GM21737 (cell line): ENCODE data around the gene S100B.
"Not testable (repeated sequence)": the region's sequence is repeated elsewhere in the genome, so short reads cannot be mapped to it uniquely, and the experiment has no call there.

Experiments
- ATAC-seq: cut with Tn5 transposase; IDR thresholded peaks from one replicate; pipeline ENCODE4 v1.9.1; 2021; ENCODE audit warnings: mild to moderate bottlenecking, moderate library complexity; ENCODE audit not compliant: unreplicated experiment

S100B gene

DNA sequence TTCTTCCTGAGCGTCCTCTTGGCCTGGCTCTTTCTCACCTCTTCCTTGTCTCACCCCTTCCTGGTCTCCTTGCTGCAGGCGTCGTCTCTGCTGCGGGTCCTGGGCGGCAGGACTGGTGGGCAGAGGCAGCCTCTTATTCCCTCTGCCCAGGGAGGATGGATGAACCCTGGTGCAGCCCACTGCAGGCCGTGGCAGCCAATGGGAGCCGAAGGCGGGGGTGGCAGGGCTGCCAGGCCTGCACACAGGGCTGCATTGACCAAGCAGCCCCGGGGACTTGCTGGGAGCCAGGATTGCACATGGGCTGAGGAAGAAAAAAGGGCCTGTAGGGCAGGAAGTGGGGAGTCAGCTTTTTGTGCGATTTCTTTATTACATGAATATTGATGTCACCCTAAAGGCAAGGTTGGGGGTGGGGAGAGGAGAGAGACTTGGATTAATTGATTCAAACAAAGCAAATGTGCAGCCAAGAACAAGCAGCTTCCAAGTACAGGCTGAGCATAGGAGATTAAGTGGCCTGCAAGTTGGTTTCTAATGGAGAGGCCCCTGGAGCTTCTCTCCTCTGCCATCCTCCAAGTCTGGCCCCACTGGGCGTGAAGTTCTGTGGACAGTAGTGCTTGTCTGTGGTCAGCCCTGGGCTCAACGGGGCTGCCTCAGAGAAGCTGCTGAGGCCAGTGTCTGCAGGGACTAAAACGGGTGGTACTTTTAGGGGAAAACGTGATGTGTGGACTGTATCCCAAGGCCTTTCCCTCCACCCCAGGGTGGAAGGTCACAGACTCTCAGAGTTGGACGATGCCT, at the start of gene S100B:
TSS of gene S100B (minus strand) at position 108 of the 792 bp plus-strand sequence. CDS start 2,667 bp downstream, outside the sequence.
- no peak for ATAC-seq

DNA sequence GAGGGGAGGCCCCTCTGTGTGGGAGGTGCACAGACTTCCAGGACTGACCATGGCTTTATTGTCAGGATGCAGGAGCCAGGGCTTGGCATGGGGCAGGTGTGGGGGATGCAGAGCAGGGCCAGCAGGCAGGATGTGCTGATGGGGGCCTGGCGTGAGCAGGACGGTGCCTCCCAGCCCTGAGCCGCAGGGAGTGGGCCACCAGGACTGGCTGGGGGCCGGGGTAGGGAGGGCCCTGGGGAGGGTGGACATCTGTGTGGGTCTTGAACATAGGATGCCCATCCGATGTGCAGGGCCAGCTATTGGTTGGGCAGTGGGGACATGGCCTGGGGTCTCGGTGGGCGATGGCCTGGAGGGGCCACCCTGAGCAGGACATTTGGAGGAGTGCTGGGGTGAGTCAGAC, 46.2 kb upstream of the S100B start:
- no peak for ATAC-seq

DNA sequence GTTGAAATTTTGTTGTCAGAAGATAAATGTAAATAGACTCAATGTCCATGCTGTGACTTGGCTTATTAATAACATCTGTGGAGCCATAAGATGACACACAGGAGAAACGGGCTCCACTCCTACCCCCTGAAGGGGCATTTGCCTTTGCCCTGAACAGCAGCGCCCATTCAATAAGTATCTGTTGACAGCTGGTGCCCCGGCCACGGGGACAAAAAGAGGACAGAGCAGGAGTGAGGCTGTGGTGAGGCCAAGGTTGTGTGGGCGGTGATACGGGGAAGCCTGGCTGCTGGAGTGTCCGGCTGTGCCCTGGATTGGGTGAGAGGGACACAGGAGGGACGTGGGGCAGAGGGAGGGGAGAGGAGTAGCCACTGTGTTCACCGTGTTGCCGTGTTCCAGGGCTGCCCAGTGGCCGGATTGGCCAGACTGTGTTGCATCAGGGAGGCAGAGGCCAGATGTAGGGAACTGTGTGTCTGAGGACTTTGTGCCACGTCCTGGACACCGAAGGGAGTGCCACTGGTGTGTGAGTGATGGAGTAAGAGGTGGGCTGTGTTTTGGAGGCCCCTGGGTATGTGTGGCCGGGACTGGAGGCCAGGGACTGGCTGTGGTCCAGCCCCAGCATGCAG, 45.7 kb upstream of the S100B start:
- no peak for ATAC-seq

DNA sequence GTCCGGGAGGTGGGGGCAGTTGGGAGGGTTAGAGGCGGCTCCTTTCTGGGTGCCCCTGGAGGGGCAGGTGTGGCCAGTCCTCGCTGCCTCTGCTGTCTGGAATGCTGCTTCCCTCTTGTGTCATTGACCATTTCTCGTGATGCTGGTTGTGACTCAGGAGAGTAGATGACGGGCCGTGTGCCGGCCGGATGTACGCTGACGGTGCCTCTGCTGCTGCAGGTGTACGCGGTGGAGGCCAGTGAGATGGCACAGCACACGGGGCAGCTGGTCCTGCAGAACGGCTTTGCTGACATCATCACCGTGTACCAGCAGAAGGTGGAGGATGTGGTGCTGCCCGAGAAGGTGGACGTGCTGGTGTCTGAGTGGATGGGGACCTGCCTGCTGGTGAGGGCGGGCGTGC, 44.5 kb upstream of the S100B start:
- no peak for ATAC-seq

DNA sequence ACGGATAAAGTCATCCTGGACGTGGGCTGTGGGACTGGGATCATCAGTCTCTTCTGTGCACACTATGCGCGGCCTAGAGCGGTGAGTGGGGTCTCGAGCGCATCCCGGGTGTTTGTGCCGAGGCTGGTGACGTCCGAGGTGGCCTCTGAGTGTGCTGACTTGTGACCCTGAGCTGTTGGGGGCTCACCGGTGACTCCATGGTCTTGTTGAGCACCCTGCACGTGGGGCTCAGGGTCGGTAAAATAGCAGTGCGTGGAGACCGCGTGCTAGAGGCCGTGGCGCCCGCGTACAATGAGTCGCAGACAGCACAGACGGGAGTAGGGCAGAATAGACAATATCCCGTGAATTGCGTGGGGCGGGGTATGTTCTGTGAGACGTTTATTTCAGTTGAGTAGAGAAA, 43.7 kb upstream of the S100B start:
- no peak for ATAC-seq

DNA sequence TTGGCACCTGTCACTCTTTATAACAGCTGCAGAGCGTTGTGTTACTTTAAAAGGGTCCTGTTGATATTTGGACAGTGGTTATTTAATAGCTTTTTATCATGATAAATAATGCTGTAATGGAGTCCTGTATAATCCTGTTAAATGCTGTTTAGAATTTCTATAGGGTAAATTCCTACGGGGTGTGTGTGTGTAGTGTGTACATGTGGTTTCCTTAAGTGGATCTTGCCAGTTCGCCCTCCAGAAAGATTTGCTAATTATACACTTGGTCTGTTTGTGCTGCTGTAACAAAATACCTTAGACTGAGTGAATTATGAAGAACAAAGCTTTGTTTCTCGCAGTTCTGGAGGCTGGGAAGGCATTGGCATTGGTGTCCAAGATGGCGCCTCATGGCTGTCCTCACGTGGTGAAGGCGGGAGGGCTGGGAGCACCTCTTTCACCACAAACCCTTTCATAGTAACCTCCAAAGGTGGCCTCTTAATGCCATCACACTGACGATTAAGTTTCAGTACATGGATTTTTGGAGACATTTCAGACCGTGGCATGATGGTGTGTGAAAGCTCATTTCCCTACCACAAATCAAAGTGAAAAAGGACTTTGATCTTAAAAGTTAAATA, 41.8 kb upstream of the S100B start:
- ATAC-seq, result no peak

DNA sequence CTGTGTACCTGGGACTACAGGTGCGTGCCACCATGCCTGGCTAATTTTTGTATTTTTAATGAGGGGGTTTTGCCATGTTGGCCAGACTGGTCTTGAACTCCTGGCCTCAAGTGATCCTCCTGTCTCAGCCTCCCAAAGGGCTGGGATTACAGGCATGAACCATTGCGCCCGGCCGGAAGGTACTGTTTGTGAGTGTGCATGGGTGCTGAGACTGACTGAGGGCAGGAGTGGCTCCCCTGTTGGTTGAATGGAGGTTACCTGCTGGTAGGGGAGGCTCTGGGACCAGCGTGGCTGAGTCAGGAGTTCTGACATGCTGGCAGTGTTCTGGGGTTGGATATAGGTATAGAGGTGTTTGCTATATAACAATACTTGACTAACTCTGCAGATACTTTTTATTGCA, 41.0 kb upstream of the S100B start:
- ATAC-seq, result no peak

DNA sequence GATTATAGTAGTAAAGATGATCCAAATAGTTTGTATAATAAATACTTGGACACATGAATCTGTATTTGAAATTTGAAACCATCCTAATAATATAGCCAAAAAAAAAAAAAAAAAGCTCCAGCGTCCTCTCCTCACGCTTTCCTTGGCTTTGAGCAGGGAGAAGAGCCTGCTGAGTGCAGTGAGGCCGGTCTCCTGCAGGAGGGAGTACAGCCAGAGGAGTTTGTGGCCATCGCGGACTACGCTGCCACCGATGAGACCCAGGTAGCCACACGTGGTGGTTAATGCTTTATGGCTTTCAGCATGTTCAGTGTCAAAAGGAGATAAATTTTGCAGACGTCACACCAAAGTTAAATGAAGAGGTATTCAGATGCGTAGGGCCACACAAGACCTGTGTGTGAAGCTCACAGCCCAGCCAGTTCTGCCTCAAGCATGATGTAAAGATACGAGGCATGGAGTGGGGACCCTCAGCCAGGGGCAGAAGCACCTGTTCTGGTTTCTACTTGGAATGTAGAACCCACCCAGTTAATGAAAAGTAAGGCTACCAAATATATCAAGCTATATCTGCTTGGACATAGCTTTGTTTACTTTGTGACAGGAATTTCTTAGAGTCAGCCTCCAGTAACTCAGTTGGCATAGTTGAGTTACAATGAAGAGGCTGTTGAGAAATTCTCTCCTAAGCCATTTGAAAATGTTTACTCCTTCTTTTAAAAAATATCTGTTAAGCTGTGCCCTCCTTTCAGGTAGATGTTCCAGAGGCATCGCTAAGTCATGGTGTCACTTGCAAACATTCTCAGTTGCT, 38.7 kb upstream of the S100B start:
- ATAC-seq, result no peak

DNA sequence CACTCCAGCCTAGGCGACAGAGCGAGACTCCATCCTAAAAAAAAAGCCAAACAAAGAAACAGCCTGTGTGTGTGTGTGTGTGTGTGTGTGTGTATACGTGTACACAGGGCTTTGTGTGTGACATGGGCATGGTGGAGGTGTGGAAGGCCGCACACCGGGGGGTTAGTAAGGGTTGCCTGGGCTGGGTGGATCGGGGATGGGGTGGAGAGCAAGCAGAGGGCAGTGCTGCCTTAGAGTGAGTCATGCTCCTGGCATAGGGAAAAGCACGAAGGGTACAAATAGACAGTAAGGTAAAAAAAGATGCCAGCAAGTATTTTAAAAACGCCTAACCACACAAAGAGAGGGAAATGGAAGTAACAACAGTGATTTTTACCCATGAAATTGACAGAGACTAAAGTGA, 36.8 kb upstream of the S100B start:
- ATAC-seq, result no peak

DNA sequence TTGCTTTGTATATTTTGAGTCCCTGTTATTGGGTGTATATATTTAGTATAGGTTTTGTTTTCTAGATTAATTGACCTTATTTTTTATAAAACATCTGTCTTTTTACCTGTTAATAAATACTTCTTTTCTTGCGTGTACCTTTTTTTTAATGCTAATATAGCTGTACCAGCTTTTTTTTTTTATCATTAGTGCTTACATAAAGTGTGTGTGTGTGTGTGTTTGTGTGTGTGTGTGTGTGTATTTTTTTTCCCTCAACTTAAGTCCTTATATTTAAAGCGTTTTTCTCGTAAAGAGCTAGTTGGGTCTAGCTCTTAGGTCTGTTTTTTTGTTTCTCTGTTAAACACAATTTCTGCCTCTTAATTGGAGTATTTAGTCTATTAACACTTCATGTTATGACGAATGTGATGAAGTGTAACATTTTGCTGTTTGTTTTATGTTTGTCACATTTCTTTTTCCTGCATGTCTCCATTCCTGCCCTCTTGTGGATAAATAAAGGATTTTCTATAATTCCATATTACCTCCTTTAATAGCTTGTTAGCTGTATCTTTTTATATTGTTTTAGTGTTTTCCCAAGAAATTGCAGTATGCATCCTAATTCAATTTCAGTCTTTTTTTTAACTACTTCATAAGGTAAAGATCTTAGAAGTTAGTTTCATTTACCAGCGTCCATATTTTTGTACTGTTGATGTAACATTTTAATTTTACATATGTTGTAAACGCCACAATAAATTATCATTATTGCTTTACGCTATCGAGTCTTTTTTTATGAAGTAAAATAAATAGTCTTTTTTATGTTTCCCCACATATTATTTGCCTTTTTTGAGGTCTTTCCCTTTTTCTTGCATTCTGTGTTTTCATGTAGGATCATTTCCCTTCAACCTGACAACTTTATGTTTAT, 34.9 kb upstream of the S100B start:
- no peak for ATAC-seq

DNA sequence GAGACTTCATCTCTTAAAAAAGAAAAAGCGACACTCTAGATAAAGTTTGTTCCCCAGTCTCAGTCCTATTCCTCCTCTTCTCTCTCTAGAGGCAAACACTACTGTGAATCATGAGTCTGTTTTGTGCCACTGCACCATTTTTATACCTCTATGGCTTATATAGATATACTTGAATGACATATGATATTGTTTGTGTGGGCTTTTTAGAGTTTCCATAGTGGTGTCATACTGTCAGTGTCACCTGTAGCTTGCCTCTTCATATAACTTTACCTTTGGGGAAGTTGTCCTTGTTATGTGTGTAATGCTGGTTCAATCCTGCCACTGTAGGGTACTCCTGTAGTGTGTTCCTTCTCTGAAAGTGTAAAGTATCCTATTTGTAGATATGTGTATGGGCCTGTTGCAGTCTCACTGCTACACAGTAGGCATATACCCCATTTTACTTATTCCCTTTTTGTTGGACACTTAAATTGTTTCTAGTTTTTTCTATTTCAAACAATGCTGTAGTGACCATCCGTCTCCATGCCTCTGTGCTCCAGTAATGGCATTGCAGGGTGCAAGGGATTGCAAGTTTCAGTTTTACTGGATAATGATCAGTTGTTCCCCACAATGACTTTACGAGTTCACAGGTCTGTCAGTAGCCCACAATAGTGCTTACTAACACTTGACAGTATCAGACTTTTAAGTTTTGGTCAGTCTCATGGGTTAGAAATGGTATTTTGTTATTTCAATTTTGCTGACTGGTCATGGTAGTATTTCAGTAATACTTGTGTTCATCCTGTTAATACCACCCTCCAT, 33.3 kb upstream of the S100B start:
- ATAC-seq, result no peak

DNA sequence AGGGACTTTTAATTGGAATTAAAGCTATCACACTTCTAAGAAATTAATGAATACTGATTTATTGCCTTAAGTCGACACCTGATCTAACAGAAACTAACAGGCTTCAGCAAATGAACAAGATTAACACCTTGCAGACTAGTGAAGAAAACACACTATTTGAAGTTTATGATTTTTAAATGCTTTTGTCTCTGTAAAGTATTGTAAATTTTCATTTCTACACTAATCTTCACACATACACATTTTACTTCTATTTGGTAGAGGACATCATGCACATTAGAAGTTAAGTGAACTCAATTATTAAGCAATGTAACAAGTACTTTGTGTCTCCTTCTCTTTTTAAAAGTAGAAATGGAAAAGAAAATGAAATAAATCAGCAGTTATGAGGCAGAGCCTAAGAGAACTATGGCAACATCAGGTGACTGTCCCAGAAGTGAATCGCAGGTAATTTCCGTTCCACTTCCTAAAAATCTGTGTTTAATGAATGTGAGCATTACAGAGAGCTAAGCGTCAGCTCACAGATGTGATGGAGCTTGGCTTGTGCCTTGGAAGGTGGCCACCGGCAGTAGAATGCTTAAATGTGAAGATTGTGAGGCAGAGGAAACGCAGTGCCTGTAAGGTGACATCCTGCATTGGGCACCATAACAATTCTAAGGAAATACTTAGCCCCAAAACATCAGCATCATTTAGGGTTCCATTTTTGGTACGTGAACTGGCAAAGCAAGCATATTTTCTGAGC, 31.8 kb upstream of the S100B start:
- ATAC-seq, result no peak

DNA sequence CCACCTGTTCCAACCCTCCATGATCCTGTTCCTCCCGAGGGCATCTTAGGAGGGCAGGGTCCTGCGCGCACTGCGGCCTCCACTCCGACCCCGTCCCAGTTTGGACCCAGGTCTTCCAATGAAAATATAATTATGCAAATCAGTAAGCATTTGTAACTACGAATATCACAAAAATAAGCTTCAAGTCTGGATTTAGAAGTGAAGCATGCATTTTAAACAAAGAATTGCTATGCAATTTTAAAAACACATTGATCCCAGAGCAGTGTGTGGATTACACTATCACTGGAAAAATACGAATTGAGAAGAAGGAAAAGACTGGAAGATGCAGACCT, 31.3 kb upstream of the S100B start:
- ATAC-seq, result no peak

DNA sequence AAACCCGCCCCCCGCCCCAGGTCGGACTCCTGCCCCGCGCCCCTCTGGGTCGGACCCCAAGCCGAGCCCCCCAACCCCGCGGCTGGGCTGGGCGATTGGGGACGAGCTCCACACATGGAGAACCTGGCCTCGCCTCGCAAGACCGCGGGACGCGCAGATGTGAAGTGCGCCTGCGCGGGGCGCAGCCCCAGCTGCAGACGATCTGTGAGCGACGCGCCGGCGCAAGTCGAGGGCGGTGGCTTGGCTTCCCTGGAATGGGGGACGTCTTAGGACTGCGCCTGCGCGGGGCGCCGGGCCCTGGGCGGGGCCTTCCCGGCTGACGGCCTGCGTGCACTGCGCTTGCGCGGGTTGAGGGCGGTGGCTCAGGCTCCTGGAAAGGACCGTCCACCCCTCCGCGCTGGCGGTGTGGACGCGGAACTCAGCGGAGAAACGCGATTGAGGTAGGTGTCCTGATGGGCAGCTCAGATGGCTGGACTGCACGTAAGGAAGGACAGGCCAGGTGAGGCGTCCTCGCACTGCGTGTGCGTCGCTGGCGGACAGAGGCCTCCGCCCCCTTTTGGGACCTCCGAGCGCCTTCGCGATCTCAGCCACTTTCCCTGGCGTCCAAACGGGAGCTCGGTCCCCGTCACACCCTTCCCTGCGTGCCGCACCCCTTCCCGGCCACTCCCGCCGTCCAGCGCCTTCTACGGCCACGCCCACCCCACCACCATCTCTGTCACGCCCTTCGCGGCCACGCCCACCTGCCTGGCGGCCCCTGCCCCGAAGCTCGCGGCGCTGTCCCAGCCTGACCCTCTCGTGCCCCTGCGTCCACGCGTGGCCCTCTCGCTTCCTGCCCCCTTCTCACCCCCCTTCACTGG, 30.7 kb upstream of the S100B start, which contains the start of gene PRMT2:
TSS of gene PRMT2 (plus strand) at position 351 of the 857 bp plus-strand sequence. CDS start 1,278 bp downstream, outside the sequence.
- peak; percentile 86 for ATAC-seq

DNA sequence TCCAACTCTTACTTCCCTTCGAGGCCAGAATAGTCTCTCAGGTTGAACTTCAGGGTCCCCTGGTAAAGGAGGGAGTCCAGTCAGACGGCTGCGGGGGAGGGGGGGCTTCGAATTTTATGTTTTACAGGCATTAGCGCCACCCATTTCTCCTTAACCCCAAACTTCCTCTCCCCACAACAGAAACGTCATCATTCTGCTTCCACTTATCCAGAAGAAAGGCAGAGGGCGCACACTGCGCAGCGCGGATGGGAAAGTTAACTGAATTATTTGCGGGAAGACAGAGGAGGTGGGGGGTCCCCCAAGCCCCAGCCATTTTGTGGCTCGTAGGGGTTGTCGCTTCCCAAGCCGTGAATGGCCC, 30.1 kb upstream of the S100B start:
- ATAC-seq, result no peak

DNA sequence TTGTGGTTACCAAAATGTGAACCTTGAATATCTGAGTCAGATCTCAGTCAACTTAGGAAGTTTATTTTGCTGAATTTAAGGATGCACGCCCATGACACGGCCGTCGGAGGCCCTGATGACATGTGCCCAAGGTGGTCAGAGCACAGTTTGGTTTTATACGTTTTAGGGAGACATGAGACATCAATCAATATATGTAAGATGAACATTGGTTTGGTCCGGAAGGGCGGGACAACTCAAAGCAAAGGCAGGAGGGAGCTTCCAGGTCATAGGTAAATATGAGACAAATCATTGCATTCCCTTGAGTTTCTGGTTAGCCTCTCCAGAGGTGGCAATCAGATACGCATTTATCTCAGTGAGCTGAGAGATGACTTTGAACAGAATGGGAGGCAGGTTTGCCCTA, 29.5 kb upstream of the S100B start:
- no peak for ATAC-seq

DNA sequence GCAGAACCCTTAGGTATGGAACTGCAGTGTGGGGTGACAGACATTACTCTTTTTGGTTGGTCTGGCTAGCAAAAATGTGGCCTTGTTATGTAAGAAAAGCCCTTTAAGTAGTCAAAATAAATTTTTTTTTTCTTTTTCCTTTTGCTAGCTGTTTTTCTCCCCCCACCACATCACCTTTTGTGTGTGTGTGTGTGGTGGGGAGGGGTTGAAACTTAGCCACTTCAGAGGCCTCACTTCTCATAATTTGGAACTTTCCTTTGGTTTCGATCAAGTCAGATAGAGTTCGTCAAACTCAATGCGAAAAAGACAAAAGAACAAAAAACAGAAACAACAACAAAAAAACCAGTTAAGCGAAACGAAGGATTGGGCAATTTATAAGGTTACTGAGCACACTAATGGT, 28.7 kb upstream of the S100B start:
- ATAC-seq, result no peak

DNA sequence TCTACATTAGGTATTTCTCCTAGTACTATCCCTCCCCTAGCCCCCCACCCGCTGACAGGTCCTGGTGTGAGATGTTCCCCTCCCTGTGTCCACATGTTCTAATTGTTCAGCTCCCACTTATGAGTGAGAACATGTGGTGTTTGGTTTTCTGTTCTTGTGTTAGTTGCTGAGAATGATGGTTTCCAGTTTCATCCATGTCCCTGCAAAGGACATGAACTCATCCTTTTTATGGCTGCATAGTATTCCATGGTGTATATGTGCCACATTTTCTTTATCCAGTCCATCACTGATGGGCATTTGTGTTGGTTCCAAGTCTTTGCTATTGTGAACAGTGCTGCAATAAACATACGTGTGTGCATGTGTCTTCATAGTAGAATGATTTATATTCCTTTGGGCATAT, 26.0 kb upstream of the S100B start:
- not testable (repeated sequence) for ATAC-seq
